SK-N-SH treated with all-trans-retinoic acid at 6 μM for 48 hours (cell line): Measurements from ENCODE around the gene ARHGAP26.

Source experiments
- ARNTL ChIP-seq: fragments of 450-650 bp; formaldehyde crosslinking; IDR thresholded peaks from 2 replicates; pipeline ENCODE4 v1.5.0; 2020; ENCODE audit warnings: low read depth, mild to moderate bottlenecking, moderate library complexity, borderline replicate concordance
- CREB5 ChIP-seq: fragments of 250-450 bp; sonication (Bioruptor Pico); IDR thresholded peaks from 2 replicates; pipeline ENCODE4 v1.5.1; 2020; ENCODE audit warnings: low read depth, mild to moderate bottlenecking, moderate library complexity
- ISL1 ChIP-seq: fragments of 250-450 bp; sonication (Bioruptor Pico); IDR thresholded peaks from 2 replicates; pipeline ENCODE4 v2.1.2; 2022; ENCODE audit warnings: mild to moderate bottlenecking, moderate library complexity
- PATZ1 ChIP-seq: fragments of 250-450 bp; sonication (Bioruptor Pico); IDR thresholded peaks from 2 replicates; pipeline ENCODE4 v1.8.0; 2020; ENCODE audit warnings: mild to moderate bottlenecking, moderate library complexity, borderline replicate concordance
- POU6F1 ChIP-seq: fragments of 250-450 bp; sonication (Bioruptor Pico); IDR thresholded peaks from 2 replicates; pipeline ENCODE4 v1.8.0; 2021; ENCODE audit warnings: low read depth, mild to moderate bottlenecking, moderate library complexity, borderline replicate concordance
- PPARA ChIP-seq: fragments of 250-450 bp; sonication (Bioruptor Pico); IDR thresholded peaks from 2 replicates; pipeline ENCODE4 v1.5.0; 2020; ENCODE audit warnings: mild to moderate bottlenecking, borderline replicate concordance
- RARB ChIP-seq: fragments of 250-450 bp; sonication (Bioruptor Pico); IDR thresholded peaks from 2 replicates; pipeline ENCODE4 v1.8.0; 2021; ENCODE audit warnings: mild to moderate bottlenecking, moderate library complexity
- TOX ChIP-seq: fragments of 250-450 bp; sonication (Bioruptor Pico); IDR thresholded peaks from 2 replicates; pipeline ENCODE4 v1.8.0; 2021; ENCODE audit warnings: mild to moderate bottlenecking, moderate library complexity, borderline replicate concordance
- ZFP30 ChIP-seq: fragments of 450-650 bp; formaldehyde crosslinking; IDR thresholded peaks from 2 replicates; pipeline ENCODE4 v1.5.0; 2022; ENCODE audit warnings: mild to moderate bottlenecking, moderate library complexity

GRCh38 chr5:142901476-142902185 lies 131.5 kb downstream of the ARHGAP26 start:
- TF ChIP-seq CREB5 (CRISPR knock-in tag) (no peak), ARNTL (no peak), PPARA (CRISPR knock-in tag) (no peak), PATZ1 (CRISPR knock-in tag) (no peak), POU6F1 (no peak), ISL1 (no peak), RARB (no peak), TOX (CRISPR knock-in tag) (no peak), ZFP30 (no peak)
